NB4 (cell line): ENCODE data around the gene ALDH3B2.
"Not testable (repeated sequence)": the region's sequence is repeated elsewhere in the genome, so short reads cannot be mapped to it uniquely, and the experiment has no call there.

Source experiments
- DNase-seq: peaks from one replicate; pipeline ENCODE4 v3.0.0; 2010; ENCODE audit warnings: low read depth
- H3K4me3 ChIP-seq: one replicate; pipeline ENCODE4 v1.5.1; 2011; ENCODE audit warnings: mild to moderate bottlenecking, low read depth, low read length, moderate library complexity
- CTCF ChIP-seq: IDR thresholded peaks from one replicate; pipeline ENCODE4 v1.5.1; 2012; ENCODE audit warnings: low read depth, low read length
- MAX ChIP-seq: IDR thresholded peaks from 2 replicates; pipeline ENCODE4 v1.6.1; 2011; ENCODE audit warnings: low read depth, low read length
- MYC ChIP-seq: IDR thresholded peaks from 2 replicates; pipeline ENCODE4 v1.6.1; 2011; ENCODE audit warnings: low read depth, low read length
- POLR2A ChIP-seq: IDR thresholded peaks from 2 replicates; pipeline ENCODE4 v1.6.1; 2011; ENCODE audit warnings: mild to moderate bottlenecking; ENCODE audit not compliant: insufficient read length; ENCODE audit errors: extremely low read depth

The ALDH3B2 gene

GRCh38 chr11:67628710-67629385 is 45.6 kb downstream of the ALDH3B2 start:
- TF ChIP-seq MYC (no peak), POLR2A (no peak), MAX (no peak), CTCF (no peak)
- no peak for DNase-seq
- no peak overlapping the region for H3K4me3 ChIP-seq

GRCh38 chr11:67627812-67628624 is 46.4 kb downstream of the ALDH3B2 start:
- no peak for DNase-seq
- TF ChIP-seq CTCF (no peak), MAX (no peak), POLR2A (no peak), MYC (no peak)
- H3K4me3 ChIP-seq, result no peak overlapping the region

GRCh38 chr11:67627441-67627811 is 47.0 kb downstream of the ALDH3B2 start:
- TF ChIP-seq POLR2A (no peak), MYC (no peak), MAX (no peak), CTCF (no peak)
- no peak overlapping the region for H3K4me3 ChIP-seq
- DNase-seq, result no peak

- no peak for DNase-seq
- no peak overlapping the region for H3K4me3 ChIP-seq
- TF ChIP-seq MYC, result no peak
- no peak for TF ChIP-seq MAX
- TF ChIP-seq CTCF, result no peak
- TF ChIP-seq POLR2A, result no peak
These were observed 47.5 kb downstream of the ALDH3B2 start for GRCh38 chr11:67626970-67627369.

- DNase-seq, H3K4me3 ChIP-seq: not testable (repeated sequence)
These were observed 48.1 kb downstream of the ALDH3B2 start for GRCh38 chr11:67626131-67626833.

GRCh38 chr11:67623795-67624194 is 50.6 kb downstream of the ALDH3B2 start:
- not testable (repeated sequence) for H3K4me3 ChIP-seq, DNase-seq

GRCh38 chr11:67622905-67623304 is 51.5 kb downstream of the ALDH3B2 start:
- not testable (repeated sequence) for H3K4me3 ChIP-seq, DNase-seq

GRCh38 chr11:67621928-67622327 is 52.5 kb downstream of the ALDH3B2 start:
- H3K4me3 ChIP-seq, DNase-seq: not testable (repeated sequence)

- H3K4me3 ChIP-seq, DNase-seq: not testable (repeated sequence)
These were observed 53.8 kb downstream of the ALDH3B2 start for GRCh38 chr11:67620621-67621020.

GRCh38 chr11:67619683-67620618 is 54.5 kb downstream of the ALDH3B2 start:
- H3K4me3 ChIP-seq, DNase-seq: not testable (repeated sequence)
